Mammary epithelial cell (primary cell): ENCODE data around the gene TAB2.

Experiments
- EZH2 ChIP-seq: IDR thresholded peaks from 2 replicates; pipeline ENCODE4 v1.6.1; 2012; ENCODE audit warnings: low read length, inconsistent platforms, borderline replicate concordance
- TF ChIP-seq, protein P1 (sequence below), 2 donors: IDR thresholded peaks in 1 of 2; conservative IDR thresholded peaks in 1 of 2; 2 replicates each; pipeline ENCODE4 v1.5.1; 2011 to 2012; ENCODE audit warnings: inconsistent platforms in 2 of 2, low read length in 2 of 2, mild to moderate bottlenecking in 2 of 2, control low read depth in 1 of 2, low read depth in 1 of 2; ENCODE audit not compliant: insufficient read depth in 1 of 2; ENCODE audit errors: extremely low read depth in 1 of 2

DNA sequence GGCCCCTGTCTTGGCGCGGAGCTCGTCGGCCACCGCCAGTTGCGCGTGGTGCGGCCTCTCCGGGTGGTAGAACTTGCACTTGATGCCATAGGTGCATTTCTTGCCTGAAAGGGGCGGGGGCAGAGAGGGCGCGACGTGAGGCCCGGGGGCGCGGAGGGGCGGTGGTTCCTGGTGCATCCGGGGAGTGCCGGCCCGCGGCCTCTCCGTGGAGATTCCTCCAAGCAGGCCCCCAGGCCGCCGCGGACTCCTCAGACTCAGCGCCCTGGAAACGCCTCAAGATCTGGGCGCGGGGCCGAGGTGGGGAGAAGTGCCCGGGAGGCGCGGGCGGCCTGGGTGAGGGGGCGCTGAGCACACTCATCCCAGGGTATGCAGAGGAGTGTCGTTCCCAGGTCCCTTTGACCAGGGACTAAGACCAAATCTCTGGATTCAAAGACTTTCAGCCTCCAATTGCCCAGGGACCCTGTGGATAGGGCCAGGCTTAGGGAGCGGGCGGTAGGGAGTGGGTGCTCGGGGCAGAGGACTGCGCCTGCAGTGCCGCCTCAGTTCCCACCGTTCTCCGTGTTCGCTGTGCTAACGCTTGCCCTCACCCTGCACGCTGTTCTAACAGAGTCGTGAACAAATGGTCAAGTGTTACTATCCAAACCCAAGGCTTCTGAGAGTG, 134.0 kb downstream of the TAB2 start:
- TF ChIP-seq, protein P1, sequence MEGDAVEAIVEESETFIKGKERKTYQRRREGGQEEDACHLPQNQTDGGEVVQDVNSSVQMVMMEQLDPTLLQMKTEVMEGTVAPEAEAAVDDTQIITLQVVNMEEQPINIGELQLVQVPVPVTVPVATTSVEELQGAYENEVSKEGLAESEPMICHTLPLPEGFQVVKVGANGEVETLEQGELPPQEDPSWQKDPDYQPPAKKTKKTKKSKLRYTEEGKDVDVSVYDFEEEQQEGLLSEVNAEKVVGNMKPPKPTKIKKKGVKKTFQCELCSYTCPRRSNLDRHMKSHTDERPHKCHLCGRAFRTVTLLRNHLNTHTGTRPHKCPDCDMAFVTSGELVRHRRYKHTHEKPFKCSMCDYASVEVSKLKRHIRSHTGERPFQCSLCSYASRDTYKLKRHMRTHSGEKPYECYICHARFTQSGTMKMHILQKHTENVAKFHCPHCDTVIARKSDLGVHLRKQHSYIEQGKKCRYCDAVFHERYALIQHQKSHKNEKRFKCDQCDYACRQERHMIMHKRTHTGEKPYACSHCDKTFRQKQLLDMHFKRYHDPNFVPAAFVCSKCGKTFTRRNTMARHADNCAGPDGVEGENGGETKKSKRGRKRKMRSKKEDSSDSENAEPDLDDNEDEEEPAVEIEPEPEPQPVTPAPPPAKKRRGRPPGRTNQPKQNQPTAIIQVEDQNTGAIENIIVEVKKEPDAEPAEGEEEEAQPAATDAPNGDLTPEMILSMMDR (conservative IDR thresholded peaks at IDR 0.05 in 1 of 2, IDR thresholded peaks at IDR 0.05 in 1 of 2; ENCODE audit: extremely low read depth in 1 of 2, insufficient read depth in 1 of 2, low read depth in 1 of 2, low read length in 2 of 2): no peak
- TF ChIP-seq EZH2: no peak
